Small intestine (tissue), 7 donors: ENCODE data around the gene LTC4S. TPM values are rescaled to one million over a fixed set of nuclear protein-coding genes. Genes with fewer than 3 reads are reported as not detected.

ENCODE experiments used
- DNase-seq, 2 donors: peaks; one replicate each; pipeline versions ENCODE4 v3.0.0 to v3.0.0-alpha.2; 2013
- FAIRE-seq: peaks from 2 replicates; lab custom pipeline; 2012; peaks lifted over from hg19 to GRCh38; lab: Jason Lieb, UNC
- H3K27ac ChIP-seq, 3 donors: one replicate each; pipeline ENCODE4 v1.5.1; 2013; ENCODE audit warnings: low read length in 2 of 3, mild to moderate bottlenecking in 2 of 3, control low read depth in 1 of 3, inconsistent platforms in 1 of 3, low read depth in 1 of 3, moderate library complexity in 1 of 3
- H3K27me3 ChIP-seq, 3 donors: one replicate each; pipeline ENCODE4 v1.6.1; 2013; ENCODE audit warnings: low read length in 3 of 3, inconsistent platforms in 1 of 3; ENCODE audit not compliant: control insufficient read depth in 3 of 3, insufficient read depth in 3 of 3
- H3K36me3 ChIP-seq, 3 donors: one replicate each; pipeline ENCODE4 v1.6.1; 2013; ENCODE audit warnings: low read length in 3 of 3, inconsistent platforms in 1 of 3, low read depth in 1 of 3, mild to moderate bottlenecking in 1 of 3, moderate library complexity in 1 of 3; ENCODE audit not compliant: control insufficient read depth in 3 of 3, insufficient read depth in 2 of 3
- H3K4me1 ChIP-seq, 3 donors: one replicate each; pipeline ENCODE4 v1.6.1; 2013; ENCODE audit warnings: low read length in 2 of 3, inconsistent platforms in 1 of 3, low read depth in 1 of 3, mild to moderate bottlenecking in 1 of 3, moderate library complexity in 1 of 3; ENCODE audit not compliant: control insufficient read depth in 3 of 3, insufficient read depth in 2 of 3
- H3K4me3 ChIP-seq, 3 donors: one replicate each; pipeline ENCODE4 v1.5.1; 2013; ENCODE audit warnings: low read length in 3 of 3, control low read depth in 1 of 3, inconsistent platforms in 1 of 3, low read depth in 1 of 3, mild to moderate bottlenecking in 1 of 3, moderate library complexity in 1 of 3
- H3K9me3 ChIP-seq, 2 donors: one replicate each; pipeline ENCODE4 v1.6.1; 2013; ENCODE audit warnings: low read depth in 1 of 2, low read length in 1 of 2; ENCODE audit not compliant: control insufficient read depth in 2 of 2, insufficient read depth in 1 of 2
- WGBS, 3 donors: extraction: QIAGEN DNeasy Blood & Tissue Kit; methylation state at CpG; one replicate each; pipeline ENCODE4 v1.1.7; 2013; 5-methylcytosine and 5-hydroxymethylcytosine counted together
- polyA plus RNA-seq, 4 donors: library from polyadenylated mRNA; stranded (reverse) in 3 of 4; unstranded in 1 of 4; fragments of 200-250 nt in 3 of 4; fragments of 120-200 nt in 1 of 4; gene quantifications; one replicate each; pipeline versions ENCODE4 v1.2.1 to v1.2.3, GENCODE V29; 2013
- donor health status: healthy with polysubstance abuse.
- donor health status: control.
- donor health status: control.
- donor health status: Bipolar disorder and iron deficiency.
- donor health status: healthy.

Gene LTC4S
- polyA plus RNA-seq, 4 donors, result 2.0 to 6.7 (median 5.4) TPM; not detected in 1

GRCh38 chr5:179841621-179842020, 47.8 kb downstream of the LTC4S start:
- Histone ChIP-seq H3K27ac (no peak overlapping the region), H3K27me3 (no peaks in the 10 kb centered on the region), H3K4me3 (no peak overlapping the region), H3K36me3 (peaks cover 7 to 77% (median 13%) of the 10 kb centered on the region in 3 donors), H3K9me3 (peaks cover 0 to 4% of the 10 kb centered on the region in 2 donors), H3K4me1 (peaks cover 0 to under 1% (median under 1%) of the 10 kb centered on the region in 3 donors)
- FAIRE-seq, result no peak
- 89 to 94% (median 93%) methylated on average over 9 of the region's 9 CpGs for WGBS, 3 donors
- DNase-seq, result no peak

Other genes with a start within 250 kb of the LTC4S start
- gene RUFY1, start 243.4 kb upstream of the LTC4S start, polyA plus RNA-seq, result 10 to 100 TPM; 28.8 to 43.4 (median 33.2) TPM
- gene HNRNPH1, start 170.3 kb upstream of the LTC4S start, polyA plus RNA-seq, result 100 to 1,000 TPM in 3 of 4 donors, 10 to 100 TPM in 1; 97.5 to 964 (median 183) TPM
- gene CBY3, start 113.0 kb upstream of the LTC4S start, polyA plus RNA-seq, result 1 to 10 TPM in 1 of 4 donors, under 1 TPM in 1, not detected in 2; 0.07 to 1.0 TPM
- 100 to 1,000 TPM in 3 of 4 donors, 10 to 100 TPM in 1; 89.2 to 585 (median 189) TPM for gene CANX, start 95.0 kb upstream of the LTC4S start, polyA plus RNA-seq
- 10 to 100 TPM in 2 of 4 donors, 1 to 10 TPM in 2; 6.2 to 28.8 (median 10.9) TPM for gene MAML1, start 61.2 kb upstream of the LTC4S start, polyA plus RNA-seq
- gene MGAT4B, start 12.9 kb downstream of the LTC4S start, polyA plus RNA-seq, result 100 to 1,000 TPM; 180 to 661 (median 401) TPM
- gene SQSTM1, start 26.9 kb downstream of the LTC4S start, polyA plus RNA-seq, result 100 to 1,000 TPM; 135 to 217 (median 172) TPM
- 10 to 100 TPM; 11.3 to 39.3 (median 20.7) TPM for gene MRNIP, start 64.8 kb downstream of the LTC4S start, polyA plus RNA-seq
- 10 to 100 TPM; 32.4 to 80.6 (median 54.7) TPM for gene TBC1D9B, start 113.9 kb downstream of the LTC4S start, polyA plus RNA-seq